ENCODE results near the gene CDYL2.
"Not testable (repeated sequence)": the region's sequence is repeated elsewhere in the genome, so short reads cannot be mapped to it uniquely, and the experiment has no call there.

CDYL2 gene

DNA sequence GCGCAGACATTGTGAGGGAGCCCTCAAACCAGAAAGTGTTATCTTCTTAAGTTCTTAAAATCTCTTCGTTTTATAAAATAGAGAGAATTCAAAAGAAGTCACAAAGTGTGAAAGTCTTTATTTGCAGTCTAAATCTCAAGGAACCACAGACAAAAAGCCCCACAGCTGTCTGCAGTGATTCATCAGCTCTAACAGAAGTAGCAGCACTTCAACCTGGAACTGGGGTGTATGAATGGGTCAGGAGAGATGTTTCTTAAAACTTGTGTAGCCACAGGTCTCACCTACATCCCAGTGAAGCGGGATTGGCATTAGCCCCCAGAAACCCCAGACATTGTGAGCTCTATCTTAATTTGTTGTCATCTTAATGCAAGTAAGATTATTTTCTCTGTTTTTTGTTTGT lies 61.1 kb downstream of the CDYL2 start:
- no peak for DNase-seq

DNA sequence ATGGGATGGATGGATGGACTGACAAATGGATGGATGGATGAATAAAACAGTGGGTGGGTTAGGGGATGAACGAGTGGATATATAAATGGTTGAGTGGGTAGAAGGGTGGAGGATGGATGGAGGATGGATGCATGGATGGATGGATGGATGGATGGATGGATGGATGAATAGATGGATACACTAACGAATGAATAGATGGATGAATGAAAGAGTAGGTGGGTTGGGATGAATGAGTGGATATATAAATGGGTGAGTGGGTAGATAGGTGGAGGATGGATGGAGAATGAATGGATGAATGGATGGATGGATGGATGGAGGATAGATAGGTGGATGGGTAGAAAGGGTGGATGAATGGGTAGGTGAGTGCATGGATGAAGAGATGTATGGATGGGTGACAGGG lies 62.1 kb downstream of the CDYL2 start:
- no peak for DNase-seq

DNA sequence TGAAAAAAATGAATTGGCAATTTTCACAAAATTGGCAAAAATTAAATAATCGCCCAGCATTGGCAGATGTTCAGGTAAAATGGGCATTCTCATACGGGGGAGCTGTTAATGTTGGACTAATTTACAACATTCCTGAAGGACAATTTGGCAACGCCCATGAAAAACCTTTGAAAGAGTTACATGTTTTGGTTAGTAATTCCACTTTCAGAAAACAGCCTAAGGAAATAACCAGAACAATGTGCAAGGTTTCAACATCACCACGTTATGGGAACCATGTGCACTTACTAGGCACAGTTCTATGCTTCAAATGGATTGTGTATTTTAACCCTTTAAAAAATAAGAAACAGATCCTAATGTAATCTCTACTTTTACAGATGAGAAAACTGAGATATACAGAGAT lies 62.7 kb downstream of the CDYL2 start:
- no peak for DNase-seq

DNA sequence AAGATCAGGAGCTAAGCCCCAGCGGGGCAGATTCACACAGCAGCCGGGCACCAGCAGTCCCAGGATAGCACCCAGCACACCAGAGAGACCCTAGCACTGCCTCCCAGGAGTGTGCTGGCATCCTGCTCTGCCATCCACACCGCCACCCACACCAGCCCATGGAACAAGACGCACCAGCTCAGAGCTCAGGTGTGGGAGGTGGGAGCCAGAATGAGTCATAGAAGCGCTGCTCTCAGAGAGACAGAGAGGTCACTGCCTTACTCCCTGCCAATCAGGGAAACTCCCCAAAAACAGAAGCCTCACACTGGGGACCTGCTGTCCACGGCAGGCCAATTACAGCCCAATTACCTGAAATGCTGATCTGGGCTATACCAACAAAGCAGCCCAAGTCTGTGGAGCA lies 64.9 kb downstream of the CDYL2 start:
- no peak for DNase-seq

DNA sequence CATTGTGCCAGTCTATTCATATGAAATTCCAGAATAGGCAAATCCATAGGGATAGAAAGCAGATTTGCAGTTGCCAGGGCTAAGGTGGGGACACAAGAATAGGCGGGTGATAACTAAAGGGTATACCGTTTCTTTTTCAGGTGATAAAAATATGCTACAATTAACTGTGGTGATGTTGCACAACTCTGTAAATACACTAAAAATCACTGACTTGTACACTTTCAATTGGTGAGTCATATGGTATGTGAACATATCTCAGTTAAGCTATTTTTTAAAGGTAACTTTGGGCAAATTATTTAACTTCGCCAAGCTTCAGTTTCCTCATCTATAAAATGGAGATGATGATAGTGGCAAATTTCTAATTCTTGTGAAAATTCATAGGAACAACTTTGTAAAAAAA lies 65.9 kb downstream of the CDYL2 start:
- DNase-seq = no peak

DNA sequence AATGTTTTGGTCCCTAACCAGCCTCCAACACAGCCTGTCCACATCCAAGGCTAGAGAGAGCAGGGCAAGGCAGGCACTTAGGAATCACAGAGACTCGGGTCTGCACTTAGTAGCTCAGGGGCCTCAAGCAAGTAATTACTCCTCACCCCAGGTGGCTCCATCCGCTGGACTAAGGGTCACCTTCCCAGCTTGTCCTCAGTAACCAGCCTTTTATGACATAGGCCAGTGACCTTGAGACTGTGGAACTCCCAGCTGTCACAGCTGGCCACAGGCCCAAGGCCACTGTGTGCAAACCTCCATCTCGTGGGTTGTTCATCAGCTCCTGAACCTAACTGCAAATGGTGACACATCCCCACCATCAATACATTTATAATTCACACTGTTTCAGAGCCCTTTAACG lies 68.6 kb downstream of the CDYL2 start:
- DNase-seq = no peak

DNA sequence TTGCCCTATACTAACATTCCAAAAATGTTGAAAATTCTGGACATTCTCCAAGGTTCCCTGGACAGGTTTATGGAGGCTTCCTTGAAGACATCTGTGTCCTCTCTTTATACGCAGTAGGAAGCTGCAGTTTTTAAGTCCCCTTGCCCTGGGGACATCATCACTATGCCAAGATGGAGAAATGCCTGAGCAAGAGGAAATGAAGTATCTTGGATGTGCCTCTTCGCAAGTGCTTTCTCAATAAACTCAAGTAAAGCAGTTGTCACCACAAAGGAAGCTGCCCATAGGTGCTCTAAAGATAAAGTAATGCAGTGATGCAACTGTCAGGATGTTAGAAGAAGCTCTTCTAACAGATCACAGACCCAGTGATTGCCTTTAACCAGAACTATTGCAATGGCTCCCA lies 71.0 kb downstream of the CDYL2 start:
- no peak for DNase-seq

DNA sequence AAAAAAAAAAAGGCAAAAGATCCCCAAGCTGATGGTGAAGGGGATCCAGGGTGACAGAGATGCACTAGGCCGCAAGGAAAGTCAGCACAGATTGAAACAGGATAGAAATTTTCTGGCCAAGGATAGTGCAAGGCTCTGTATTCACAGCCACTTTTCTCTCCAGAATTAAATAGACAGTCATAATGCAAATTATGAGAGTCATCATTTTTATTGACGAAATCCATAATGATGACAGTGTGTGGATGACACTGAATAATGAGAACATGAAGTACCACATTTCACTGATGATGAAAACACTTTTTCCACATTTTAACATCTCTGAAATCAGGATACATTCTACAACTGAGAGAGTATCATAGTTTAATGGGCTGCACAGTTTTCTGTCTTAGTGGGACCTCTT lies 72.5 kb downstream of the CDYL2 start:
- no peak for DNase-seq

DNA sequence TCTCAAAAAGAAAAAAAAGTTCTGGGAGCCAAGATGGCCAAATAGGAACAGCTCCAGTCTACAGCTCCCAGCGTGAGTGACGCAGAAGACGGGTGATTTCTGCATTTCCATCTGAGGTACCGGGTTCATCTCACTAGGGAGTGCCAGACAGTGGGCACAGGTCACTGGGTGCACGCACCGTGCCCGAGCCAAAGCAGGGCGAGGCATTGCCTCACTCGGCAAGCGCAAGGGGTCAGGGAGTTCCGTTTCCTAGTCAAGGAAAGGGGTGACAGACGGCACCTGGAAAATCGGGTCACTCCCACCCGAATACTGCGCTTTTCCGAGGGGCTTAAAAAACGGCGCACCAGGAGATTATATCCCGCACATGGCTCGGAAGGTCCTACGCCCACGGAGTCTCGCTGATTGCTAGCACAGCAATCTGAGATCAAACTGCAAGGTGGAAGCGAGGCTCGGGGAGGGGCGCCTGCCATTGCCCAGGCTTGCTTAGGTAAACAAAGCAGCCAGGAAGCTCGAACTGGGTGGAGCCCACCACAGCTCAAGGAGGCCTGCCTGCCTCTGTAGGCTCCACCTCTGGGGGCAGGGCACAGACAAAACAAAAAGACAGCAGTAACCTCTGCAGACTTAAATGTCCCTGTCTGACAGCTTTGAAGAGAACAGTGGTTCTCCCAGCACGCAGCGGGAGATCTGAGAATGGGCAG lies 77.2 kb downstream of the CDYL2 start:
- DNase-seq = not testable (repeated sequence)

DNA sequence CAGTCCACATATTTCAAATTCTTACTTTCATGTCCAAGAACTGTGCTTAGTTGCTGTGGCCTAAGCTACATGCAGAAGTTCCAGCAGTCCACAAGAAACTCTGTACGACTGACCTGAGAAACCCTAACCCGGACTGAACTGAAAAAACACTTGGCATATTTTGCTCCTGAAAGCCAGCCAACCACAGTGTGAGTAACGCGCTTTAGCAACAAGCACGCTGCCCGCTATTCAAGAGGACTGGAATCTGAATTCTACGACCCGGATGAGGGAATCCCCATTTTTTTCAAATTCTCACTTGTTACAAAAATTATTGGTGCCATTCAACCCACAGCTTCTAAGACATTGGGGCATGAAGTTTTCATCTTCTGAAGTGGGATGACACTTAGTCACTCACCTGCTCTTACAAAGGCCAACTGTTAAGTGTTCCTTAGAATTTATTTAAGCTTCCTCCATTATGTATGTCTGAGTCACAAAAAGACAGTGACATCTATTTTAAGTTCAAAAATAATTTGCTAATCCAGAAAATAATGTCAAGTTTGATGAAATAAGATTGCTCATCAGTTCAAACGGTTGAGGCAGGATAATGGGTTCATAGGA lies 78.7 kb downstream of the CDYL2 start:
- DNase-seq = no peak

DNA sequence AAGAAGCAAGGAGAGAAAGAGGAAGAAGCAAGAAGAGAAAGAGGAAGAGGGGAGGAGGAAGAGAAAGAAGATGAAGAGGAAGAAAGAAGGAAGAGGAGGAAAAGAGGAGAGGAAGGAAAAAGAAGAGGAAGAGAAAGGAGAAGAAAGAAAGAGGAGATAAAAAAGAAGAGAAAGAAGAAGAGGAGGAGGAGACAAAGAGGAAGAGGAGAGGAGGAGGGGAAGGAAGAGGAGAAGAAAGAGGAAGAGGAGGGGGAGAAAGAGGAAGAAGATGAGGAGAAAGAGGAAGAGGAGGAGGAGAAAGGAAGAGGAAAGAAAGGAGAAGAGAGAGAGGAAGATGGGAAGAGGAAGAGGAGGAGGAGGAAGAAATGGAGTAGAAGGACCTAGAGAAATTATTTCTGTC lies 80.4 kb downstream of the CDYL2 start:
- no peak for DNase-seq

DNA sequence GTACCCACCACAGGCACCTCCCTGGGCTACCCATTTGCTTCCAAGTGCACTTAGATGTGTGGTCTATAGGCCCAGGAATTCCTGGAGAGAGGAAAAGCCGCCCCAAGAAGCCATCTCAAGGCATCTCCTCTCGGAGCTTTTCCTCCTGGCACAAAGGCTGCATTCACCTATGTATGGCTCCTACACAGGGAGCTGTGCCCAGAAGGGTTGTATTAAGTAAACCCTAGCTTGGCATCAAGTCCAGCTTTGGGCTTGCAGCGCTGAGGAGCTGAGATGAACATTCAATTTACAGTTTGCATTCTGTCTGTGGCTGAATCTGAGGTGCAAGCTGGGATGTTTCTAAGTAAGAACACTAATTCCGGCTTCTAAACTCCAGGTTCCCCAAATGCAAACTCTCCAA lies 81.3 kb downstream of the CDYL2 start:
- no peak for DNase-seq

DNA sequence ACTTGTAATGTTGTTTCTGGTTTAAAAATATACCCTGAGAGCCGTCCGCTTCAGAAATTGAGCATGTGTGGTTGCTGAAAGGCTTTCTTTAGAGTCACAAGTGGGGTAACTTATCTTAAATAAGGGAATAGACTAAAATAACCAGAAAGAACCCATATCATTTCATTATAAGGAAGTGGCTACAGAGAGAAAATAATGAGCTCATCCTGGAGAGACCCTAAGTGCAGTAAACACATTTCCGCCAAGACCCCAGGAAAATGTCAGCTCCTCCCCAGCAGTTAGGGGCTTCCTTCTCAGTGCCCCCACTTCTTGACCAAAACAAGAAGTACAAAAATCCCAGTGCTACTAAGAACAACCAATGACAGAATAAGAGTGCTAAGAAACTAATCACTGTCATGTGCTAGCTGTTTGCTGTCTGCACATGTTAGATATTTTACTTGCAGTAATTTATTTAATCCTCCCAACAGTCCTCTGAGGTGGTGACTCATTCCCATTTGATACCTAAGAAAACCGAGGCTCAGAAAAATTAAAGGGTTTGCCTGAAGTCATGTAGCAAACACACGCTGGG lies 83.5 kb downstream of the CDYL2 start:
- DNase-seq = no peak

DNA sequence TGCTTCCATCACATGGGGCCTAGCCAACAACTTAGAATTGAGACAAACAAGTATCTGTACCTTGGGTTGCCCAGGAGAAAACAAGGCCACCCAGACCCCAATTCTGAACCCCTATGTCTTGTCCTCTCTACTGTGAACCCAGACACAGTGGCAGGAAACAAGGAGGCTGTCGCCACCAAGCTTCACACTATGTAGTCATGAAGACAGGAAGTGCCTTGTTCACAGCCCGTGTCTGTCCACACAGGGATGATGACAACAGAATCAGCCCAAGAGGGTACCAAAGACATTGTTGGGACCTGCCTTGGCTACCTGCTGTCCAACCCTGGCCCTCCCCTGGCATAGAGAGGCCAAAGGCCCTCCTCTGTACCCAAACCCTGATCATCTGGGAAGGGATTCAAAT lies 84.8 kb downstream of the CDYL2 start:
- DNase-seq = no peak

DNA sequence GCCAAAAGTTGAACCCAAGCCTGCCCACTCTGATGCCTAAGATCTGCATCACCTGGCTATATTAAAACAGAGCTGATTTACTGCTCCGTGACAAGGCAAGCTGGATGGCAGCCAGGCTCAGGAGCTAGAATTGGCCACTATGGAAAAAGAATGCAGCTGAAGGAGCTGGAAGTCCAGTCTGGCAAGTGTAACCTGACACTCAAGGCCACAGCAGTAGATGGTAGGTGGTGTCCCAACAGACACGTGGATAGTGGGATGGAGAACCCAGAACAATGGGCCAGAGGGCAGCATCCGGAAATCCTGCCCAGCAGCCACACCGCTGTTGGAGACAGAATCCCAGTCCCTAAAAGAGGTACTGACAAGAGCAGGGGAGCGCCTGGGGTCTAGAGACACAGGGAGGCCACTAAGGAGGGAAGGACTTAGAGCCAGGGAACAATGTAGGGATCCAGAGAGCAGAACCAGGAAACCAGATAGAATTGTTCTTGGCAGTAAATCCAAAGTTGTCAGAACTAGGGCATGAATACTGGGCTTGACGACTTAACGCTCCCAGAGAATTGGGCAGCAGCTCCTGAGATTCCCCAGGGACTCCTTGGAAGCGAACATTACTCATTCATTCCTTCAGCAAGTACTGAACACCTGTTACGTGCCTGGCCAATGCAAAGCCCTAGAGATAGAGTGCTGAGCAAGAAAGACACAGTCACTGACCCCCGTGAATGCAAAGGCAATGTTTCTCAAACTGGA lies 85.7 kb downstream of the CDYL2 start:
- DNase-seq = no peak

DNA sequence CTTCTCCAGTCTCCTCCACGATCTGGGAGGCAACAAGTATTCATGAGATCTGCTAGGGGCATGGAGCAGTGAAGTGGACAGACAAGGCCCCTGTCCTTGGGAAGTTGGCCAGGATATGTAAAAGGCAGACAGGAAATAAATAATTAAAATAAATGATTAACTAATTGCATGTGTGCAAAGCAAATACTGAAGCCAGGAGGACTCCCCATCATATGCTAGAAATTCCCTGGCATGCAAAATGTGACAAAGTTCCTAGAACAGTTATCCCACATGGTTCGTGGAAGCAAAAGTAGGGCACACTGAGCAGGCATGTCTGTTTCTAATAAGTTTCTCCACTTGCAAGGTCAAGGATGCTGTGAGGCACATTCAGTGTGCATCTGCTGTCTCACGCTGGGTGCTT lies 86.8 kb downstream of the CDYL2 start:
- DNase-seq = no peak

DNA sequence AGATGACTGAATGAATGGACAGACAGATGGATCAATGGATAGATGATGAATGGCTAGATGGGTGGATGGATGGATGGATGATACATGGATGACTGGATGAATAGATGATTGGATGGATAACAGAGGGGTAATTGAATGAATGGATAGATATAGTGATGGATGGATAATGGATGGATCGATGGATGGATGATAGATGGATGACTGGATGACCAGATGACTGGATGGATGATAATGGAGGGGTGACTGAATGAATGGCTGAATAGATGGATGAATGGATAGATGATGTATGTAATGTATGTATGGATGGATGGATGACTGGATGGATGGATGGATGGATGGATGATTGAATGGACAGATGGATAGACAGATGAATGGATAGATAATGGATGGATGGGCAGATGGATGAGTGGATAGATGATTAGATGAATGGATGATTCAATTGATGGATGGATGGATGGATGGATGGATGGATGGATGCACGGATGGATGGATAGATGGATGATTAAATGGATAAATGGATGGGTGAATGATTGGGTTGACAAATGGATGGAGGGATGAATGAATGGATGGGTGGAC lies 87.7 kb downstream of the CDYL2 start:
- DNase-seq = no peak

DNA sequence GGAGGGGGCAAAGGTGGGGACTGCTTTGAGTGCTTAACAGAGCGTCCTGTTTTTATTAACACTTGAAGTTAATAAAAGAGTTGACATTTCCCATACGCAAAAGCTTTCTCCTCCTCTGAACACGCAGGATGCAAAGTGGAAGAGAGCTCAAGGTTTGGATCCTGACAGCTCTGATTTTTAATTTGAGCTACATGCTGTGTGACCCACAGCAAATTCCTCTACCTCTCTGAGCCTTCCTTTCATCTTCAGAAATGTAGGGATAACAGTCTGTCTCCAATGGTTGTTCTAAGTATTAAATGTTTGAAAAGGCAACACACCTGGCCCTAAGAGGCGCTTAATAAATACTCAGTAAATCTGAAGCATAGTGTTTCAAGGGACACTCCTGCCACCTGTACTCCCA lies 93.0 kb downstream of the CDYL2 start:
- DNase-seq = no peak

DNA sequence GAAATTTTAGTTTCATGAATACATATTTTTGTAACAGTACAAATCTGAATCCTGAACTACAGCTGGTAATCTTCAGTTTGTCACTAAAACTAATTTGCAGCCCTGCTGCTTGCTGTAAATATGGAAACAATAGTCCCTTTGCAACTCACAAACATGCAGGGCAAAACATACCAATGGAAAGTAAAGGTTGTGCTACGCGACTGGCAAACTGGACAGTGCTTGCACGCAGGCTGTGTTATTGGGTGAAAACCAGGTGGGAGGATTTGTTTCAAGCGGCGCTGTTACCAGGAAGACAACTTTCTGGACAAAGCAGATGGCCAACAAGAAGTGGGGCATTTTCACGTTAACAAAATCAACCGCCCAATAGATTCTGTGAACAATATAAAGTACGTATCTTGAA lies 93.5 kb downstream of the CDYL2 start:
- DNase-seq = no peak

DNA sequence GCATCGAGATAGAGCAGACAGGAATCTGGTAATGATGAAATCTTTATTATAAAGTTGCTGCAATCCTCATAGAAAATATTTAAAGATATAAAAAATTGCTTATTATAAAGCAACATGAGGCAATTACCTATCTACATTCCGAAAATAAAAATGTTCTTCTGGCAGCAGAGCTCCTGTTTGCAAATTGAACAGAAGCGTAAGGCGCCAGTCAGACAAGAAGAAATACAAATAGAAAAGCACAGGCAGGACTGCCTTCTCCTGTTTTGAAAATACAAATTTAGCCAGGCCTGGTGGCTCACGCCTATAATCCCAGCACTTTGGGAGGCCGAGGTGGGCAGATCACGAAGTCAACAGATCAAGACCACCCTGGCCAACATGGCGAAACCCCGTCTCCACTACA lies 95.6 kb downstream of the CDYL2 start:
- DNase-seq = no peak

DNA sequence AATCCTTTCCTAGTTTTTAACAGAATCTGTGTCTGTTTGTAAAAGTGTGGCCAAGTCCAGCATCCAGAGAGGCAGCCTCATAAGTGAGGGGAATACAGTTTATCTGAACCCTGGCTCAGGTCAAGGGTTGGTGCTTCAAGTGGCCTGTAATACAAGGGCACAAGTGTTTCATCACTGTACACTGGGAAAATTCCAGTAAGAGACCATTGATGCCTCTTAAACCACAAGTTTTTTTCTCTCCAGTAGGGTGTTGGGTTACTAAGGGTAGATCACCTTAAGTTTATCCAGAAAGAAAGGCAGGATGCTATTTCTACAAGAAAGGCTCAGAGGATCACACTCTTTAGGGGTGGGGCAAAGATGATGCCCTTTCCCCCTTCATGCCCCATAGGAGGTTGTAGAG lies 96.7 kb downstream of the CDYL2 start:
- no peak for DNase-seq

DNA sequence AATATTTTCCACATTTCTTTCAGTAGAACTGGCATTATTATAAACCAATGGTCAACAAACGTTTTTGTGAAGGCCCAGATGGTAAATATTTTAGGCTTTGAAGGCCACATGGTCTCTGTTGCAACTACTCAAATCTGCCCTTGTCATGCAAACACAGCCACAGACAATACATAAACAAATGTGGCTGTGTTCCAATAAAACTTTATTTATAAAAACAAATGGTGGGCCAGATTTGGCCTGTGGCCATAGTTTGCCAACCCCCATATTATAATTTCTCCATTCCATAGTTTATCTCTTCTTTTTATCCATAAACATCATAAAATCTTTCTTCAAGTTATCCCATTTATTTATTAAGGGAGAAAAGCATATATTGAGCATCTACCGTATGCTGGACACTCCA lies 98.8 kb downstream of the CDYL2 start:
- no peak for DNase-seq

DNA sequence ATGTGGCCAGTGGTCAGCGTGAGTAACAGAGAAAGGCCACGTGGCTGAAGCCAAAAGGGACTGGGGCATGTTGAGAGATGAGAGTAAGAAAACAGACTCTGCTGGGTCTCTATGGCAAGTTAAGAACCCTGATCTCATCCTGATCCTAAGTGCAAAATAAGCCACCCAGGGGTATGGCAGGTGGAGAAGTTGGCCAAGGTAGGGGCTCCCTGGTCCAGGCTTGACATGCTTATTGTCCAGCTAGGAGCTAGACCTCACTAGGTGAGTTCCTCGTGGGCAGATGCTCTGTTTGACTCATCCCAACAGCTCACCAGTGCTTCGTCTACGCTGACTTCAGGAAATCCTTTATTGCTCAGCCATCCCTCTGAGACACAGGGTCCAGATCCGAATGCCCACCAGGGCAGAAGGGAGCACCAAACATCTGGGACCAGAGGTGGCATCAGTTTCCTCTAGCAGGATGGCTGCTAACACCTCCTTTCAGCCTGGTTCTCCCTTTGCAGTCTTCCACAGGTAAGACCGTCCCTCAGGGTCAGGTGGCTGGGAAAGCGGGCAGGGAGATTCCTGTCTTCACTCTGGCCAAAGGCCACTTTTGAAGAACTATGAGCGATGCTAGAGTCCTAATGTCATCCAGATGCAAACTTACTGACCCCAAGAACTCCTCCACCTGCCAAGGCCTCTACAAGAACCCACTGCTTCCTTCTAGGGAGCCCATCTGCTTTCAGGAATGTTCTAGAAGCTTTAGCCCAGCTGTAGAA lies 99.5 kb downstream of the CDYL2 start:
- no peak for DNase-seq

Data from femur (tissue), 1 donor.